Fibroblast of mammary gland (primary cell): Measurements from ENCODE around the gene HYPK.

ENCODE experiments used
- DNase-seq: peaks from one replicate; pipeline ENCODE4 v3.0.0-alpha.2; 2010; ENCODE audit warnings: low read depth
- H3K4me3 ChIP-seq: 2 replicates; pipeline ENCODE4 v1.5.1; 2011; ENCODE audit warnings: low read depth, mild to moderate bottlenecking, low read length, moderate library complexity; ENCODE audit not compliant: control insufficient read depth
- TF ChIP-seq, protein P1 (sequence below): conservative IDR thresholded peaks from 2 replicates; pipeline ENCODE4 v1.5.1; 2011; ENCODE audit warnings: low read depth, low read length, inconsistent platforms; ENCODE audit not compliant: control insufficient read depth, insufficient read depth

HYPK gene

DNA sequence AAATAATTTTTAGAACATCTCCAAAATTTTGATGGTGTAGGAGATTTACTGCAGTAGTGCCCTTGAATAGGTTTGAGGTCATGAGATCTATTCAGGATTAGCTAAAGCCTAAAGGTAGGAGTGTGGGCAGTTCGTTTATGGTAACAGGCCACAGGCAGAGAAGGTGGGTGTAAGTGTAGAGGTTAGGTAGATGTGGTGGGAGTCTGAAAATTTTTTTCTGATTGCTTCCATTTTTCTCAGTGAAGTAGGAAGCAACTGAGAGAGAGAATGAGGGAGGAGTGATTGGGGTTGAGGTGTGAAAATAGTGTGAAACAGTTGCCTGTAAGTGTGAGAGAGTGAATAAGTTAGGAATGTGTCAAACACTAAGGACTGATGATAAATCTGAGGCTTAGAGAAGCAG is 21.4 kb upstream of the HYPK start:
- TF ChIP-seq, protein P1, sequence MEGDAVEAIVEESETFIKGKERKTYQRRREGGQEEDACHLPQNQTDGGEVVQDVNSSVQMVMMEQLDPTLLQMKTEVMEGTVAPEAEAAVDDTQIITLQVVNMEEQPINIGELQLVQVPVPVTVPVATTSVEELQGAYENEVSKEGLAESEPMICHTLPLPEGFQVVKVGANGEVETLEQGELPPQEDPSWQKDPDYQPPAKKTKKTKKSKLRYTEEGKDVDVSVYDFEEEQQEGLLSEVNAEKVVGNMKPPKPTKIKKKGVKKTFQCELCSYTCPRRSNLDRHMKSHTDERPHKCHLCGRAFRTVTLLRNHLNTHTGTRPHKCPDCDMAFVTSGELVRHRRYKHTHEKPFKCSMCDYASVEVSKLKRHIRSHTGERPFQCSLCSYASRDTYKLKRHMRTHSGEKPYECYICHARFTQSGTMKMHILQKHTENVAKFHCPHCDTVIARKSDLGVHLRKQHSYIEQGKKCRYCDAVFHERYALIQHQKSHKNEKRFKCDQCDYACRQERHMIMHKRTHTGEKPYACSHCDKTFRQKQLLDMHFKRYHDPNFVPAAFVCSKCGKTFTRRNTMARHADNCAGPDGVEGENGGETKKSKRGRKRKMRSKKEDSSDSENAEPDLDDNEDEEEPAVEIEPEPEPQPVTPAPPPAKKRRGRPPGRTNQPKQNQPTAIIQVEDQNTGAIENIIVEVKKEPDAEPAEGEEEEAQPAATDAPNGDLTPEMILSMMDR, result no peak
- no peak overlapping the region for H3K4me3 ChIP-seq
- DNase-seq, result no peak

DNA sequence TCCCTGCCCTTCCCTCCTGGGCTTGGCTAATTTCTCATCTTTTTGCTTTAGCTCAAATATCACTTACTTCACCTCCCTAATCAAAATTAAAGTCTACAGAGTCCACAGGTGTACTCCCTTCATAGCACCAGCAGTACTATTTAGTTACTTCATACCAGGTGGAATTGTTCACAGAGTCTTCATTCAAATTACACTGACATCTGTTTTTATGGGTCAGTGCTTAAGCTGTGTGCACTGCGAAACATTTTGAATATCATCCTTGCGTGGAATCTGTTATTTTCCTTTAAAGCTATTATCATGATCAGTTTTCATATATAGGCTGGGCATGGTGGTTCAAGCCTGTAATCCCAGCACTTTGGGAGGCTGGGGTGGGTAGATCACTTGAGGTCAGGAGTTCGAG is 11.0 kb upstream of the HYPK start:
- DNase-seq, result no peak
- TF ChIP-seq, protein P1, result no peak
- H3K4me3 ChIP-seq, result no peak overlapping the region

DNA sequence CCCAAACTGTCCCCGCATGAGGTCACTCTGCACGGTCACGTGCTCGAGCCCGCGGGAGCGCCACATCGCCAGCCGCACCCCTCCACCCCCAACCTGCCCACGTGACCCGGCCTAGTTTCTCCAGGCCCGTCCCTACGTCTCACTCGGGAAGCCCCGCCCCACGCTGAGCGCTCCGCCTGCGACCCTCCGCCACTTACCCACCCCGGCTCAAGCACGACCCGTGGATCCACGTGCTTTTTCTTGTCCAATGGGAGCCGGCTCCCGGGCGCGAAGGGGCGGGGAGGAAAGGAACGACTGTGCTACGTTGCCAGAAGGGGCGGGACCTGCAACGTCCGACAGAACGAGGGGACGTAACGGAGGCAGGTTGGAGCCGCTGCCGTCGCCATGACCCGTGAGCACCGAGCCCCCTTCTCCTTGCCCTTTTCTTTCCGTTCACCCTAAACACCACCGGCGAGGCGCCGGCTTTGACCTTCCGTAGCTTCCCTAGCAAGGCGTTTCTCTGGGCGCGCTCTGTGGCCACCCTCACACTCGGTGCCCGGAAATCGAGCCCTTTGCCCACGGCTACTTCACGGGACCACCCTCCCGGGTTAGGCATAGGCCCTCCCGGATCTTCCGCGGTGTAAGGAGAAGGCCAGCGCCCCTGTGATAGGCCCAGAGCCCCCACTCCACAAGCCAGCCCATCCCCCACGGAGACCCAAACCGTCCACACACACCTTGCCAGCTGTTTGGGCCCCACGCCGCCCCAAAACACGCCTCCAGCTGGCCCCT is 8.2 kb upstream of the HYPK start, which contains the start of gene SERF2:
Gene SERF2, plus strand, starts transcription at position 328 of the 768 bp plus-strand sequence. Its CDS starts 57 bp downstream, at position 385.
- TF ChIP-seq, protein P1, result no peak
- H3K4me3 ChIP-seq, result peak within 1 kb of the TSS; percentile 99
- DNase-seq, result peak; percentile 99

DNA sequence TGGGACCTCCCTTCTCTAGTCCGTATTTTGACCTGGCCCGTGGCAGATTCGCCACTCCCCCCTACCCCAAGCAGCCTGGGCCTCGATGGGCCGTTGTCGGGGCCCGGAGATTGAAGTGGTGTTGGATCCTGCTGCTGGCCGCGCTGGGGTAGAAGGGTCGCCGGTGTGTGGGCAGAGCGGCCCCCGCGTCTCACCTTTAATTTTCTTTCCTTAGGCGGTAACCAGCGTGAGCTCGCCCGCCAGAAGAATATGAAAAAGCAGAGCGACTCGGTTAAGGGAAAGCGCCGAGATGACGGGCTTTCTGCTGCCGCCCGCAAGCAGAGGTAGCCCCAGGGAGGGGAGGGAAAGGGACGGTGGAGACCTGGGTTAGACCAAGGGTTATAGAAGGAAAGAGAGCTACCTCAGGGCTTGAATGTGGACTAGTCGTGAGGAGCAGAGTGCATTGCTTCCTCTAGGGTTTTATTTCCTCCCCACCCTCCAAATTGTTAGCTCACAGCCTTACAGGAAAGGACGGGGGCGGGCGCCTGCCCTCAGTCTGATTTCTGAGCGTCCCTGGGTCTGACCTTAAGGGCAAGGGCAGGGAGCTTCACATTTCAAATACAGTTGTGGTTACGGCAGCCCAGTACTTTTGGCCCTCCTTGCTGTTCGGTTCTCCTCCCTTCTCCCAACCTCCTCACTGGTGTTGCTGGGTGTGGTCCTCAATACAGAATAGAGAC is 7.5 kb upstream of the HYPK start:
- DNase-seq, result peak; percentile 46
- TF ChIP-seq, protein P1, result peak; percentile 28

DNA sequence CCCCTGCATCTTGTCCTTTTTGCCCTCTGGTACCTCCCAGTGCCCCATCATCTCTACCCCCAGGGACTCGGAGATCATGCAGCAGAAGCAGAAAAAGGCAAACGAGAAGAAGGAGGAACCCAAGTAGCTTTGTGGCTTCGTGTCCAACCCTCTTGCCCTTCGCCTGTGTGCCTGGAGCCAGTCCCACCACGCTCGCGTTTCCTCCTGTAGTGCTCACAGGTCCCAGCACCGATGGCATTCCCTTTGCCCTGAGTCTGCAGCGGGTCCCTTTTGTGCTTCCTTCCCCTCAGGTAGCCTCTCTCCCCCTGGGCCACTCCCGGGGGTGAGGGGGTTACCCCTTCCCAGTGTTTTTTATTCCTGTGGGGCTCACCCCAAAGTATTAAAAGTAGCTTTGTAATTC is 6.8 kb upstream of the HYPK start:
- TF ChIP-seq, protein P1, result no peak
- H3K4me3 ChIP-seq, result peak overlapping the region; percentile 99
- no peak for DNase-seq

More for the DNA sequence above, 7.5 kb upstream of the HYPK start:
- H3K4me3 ChIP-seq, result peak overlapping the region; percentile 99

DNA sequence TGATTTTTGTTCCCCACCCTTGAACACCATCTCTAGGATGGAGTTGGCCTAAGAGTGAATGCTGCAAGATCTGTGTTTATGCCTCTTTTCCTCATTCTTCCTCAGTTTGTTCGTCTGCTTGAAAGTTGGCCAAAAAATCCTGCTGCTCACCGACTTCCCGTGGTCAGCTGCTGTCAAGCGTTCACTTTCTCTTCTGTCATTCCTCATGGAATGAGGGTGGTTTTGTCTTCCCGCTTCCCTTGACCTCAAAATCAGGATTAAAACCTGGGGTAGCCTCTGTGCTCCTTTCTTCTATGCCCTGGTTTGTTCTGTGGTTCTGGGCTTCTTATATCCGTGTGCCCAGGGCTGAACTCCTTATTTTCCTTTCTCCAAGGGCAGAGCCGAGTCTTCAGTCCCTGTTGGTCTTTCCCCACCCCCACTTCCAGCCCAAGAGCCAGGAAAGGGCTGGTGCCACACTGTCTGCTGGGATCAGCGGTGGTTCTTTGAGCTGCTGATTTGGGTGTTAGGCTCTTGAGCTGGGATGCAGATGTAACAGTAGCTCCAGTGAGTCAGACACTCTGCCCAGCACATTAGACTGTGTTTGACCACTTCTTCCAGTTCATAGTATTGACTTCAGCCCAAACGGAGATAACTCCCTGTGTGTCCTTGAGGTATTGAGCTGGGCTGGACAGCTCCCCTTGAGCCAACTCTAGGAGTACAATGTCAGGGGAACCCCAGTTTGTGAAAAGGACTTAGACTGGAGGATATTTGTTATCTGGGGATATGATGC is 5.9 kb upstream of the HYPK start:
- peak; percentile 56 for DNase-seq
- H3K4me3 ChIP-seq, result no peak overlapping the region
- TF ChIP-seq, protein P1, result no peak
